ENCODE measurements around the gene INTS11.

The INTS11 gene

DNA sequence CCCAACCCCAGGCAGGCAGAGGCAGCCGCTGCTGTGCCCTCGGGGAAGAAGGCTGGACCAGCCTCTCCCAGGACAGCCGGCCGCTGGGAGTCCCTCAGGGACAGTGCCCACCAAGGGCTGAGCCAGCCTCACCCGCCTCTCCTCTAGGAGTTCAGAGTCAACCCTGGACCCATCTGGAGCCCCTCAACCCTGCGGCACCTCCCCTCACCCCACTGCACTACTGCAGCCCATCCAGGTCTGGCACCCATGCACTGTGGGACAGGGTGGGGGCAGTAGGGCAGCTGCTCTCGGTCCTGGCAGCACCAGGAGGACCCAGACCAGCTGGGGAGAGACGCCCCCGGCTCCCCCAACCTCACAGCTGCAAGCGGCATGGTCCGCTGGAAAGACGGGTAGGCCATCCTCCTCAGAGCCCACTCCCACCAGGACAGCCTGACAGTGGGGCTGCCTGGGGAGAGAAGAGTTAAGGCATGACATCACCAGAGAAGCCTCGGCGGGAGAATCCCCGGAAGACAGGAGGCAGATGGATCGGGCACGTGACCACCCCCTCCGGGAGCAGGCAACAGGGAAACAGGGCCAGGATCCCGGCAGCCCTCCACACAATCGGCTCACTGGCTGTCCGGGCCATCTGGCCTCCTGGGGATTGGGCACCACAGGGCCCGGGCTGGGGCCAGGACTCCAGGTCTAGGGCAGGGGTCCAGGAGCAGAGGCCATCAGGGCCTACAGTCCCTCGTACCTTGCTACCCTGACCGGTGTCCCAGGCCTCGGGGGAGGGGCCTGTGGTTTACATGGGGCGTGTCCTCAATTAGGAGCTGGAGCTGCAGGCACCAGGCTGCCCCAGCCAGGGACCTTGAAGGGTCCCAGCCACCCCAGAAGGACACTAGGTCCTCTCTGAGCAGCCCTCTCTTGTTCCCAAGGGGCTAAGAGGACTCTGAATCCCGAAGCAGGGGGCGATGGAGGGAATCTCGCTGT lies 19.8 kb downstream of the INTS11 start:
- TF ChIP-seq TOX (CRISPR knock-in tag; IDR thresholded peaks at IDR 0.05; ENCODE audit: borderline replicate concordance) (no peak), ESRRG (CRISPR knock-in tag; IDR thresholded peaks at IDR 0.05) (no peak), ZFP3 (CRISPR knock-in tag; IDR thresholded peaks at IDR 0.05) (no peak), ZFP30 (CRISPR knock-in tag; IDR thresholded peaks at IDR 0.05) (no peak; the same call in 1 of the 2 replicates), ZNF565 (CRISPR knock-in tag; conservative IDR thresholded peaks at IDR 0.05; ENCODE audit: low read depth) (no peak), RARB (CRISPR knock-in tag; IDR thresholded peaks at IDR 0.05) (no peak), TSHZ2 (CRISPR knock-in tag; IDR thresholded peaks at IDR 0.05) (peak; percentile 78; the same call in 1 of the 2 replicates), TCF4 (CRISPR knock-in tag; IDR thresholded peaks at IDR 0.05; ENCODE audit: borderline replicate concordance) (peak; percentile 23; the same call in 1 of the 2 replicates), BACH2 (CRISPR knock-in tag; IDR thresholded peaks at IDR 0.05; ENCODE audit: borderline replicate concordance) (no peak), PPARA (CRISPR knock-in tag; IDR thresholded peaks at IDR 0.05; ENCODE audit: borderline replicate concordance) (peak; percentile 17; the same call in 1 of the 2 replicates), GLIS3 (CRISPR knock-in tag; IDR thresholded peaks at IDR 0.05) (no peak), ISL1 (CRISPR knock-in tag; IDR thresholded peaks at IDR 0.05) (no peak), ARNTL (CRISPR knock-in tag; IDR thresholded peaks at IDR 0.05; ENCODE audit: borderline replicate concordance, low read depth) (0 out of 2 replicates have a peak, but pooled peaks have one; percentile 56), ZNF8 (CRISPR knock-in tag; IDR thresholded peaks at IDR 0.05) (0 out of 2 replicates have a peak, but pooled peaks have one; percentile 17), CREB5 (CRISPR knock-in tag; IDR thresholded peaks at IDR 0.05; ENCODE audit: low read depth) (peak; percentile 75; the same call in 1 of the 2 replicates), ZNF70 (CRISPR knock-in tag; IDR thresholded peaks at IDR 0.05) (no peak), SNAI2 (CRISPR knock-in tag; IDR thresholded peaks at IDR 0.05) (no peak), CSDC2 (CRISPR knock-in tag; IDR thresholded peaks at IDR 0.05) (0 out of 2 replicates have a peak, but pooled peaks have one; percentile 71), ZC3H10 (CRISPR knock-in tag; IDR thresholded peaks at IDR 0.05) (no peak), OSR1 (CRISPR knock-in tag; IDR thresholded peaks at IDR 0.05) (no peak)
- TF ChIP-seq, protein P1, sequence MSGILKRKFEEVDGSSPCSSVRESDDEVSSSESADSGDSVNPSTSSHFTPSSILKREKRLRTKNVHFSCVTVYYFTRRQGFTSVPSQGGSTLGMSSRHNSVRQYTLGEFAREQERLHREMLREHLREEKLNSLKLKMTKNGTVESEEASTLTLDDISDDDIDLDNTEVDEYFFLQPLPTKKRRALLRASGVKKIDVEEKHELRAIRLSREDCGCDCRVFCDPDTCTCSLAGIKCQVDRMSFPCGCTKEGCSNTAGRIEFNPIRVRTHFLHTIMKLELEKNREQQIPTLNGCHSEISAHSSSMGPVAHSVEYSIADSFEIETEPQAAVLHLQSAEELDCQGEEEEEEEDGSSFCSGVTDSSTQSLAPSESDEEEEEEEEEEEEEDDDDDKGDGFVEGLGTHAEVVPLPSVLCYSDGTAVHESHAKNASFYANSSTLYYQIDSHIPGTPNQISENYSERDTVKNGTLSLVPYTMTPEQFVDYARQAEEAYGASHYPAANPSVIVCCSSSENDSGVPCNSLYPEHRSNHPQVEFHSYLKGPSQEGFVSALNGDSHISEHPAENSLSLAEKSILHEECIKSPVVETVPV (CRISPR knock-in tag; IDR thresholded peaks at IDR 0.05) = no peak
- TF ChIP-seq, protein P2, sequence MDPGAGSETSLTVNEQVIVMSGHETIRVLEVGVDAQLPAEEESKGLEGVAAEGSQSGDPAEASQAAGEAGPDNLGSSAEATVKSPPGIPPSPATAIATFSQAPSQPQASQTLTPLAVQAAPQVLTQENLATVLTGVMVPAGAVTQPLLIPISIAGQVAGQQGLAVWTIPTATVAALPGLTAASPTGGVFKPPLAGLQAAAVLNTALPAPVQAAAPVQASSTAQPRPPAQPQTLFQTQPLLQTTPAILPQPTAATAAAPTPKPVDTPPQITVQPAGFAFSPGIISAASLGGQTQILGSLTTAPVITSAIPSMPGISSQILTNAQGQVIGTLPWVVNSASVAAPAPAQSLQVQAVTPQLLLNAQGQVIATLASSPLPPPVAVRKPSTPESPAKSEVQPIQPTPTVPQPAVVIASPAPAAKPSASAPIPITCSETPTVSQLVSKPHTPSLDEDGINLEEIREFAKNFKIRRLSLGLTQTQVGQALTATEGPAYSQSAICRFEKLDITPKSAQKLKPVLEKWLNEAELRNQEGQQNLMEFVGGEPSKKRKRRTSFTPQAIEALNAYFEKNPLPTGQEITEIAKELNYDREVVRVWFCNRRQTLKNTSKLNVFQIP (CRISPR knock-in tag; IDR thresholded peaks at IDR 0.05; ENCODE audit: borderline replicate concordance, low read depth) = no peak
- peak; percentile 50 for ATAC-seq

DNA sequence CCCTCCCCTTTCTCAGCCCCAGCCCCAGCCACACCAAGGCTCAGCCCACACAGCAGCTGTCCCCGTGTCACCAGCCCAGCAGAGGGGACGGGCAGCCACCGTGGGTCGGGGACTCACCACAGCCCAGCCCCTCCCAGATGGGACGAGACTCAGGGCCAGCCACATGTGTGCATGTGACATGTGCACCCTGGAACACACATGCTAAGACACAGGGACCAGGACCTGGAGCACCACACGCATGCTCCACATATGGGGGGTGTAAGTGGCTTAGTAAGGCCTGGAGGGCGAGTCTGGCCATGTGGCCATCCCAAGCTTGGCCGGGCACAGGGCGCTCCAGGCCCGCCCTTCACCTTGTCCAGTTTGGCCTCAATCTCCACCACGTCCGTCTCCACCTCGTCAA lies 20.7 kb downstream of the INTS11 start:
- ATAC-seq = no peak
- TF ChIP-seq ZC3H10 (CRISPR knock-in tag; IDR thresholded peaks at IDR 0.05) = no peak
- TF ChIP-seq ARNTL (CRISPR knock-in tag; IDR thresholded peaks at IDR 0.05; ENCODE audit: borderline replicate concordance, low read depth) = no peak
- TF ChIP-seq PPARA (CRISPR knock-in tag; IDR thresholded peaks at IDR 0.05; ENCODE audit: borderline replicate concordance) = no peak
- TF ChIP-seq TCF4 (CRISPR knock-in tag; IDR thresholded peaks at IDR 0.05; ENCODE audit: borderline replicate concordance) = no peak
- TF ChIP-seq BACH2 (CRISPR knock-in tag; IDR thresholded peaks at IDR 0.05; ENCODE audit: borderline replicate concordance) = no peak
- TF ChIP-seq, protein P2 (CRISPR knock-in tag; IDR thresholded peaks at IDR 0.05; ENCODE audit: borderline replicate concordance, low read depth) = no peak
- TF ChIP-seq OSR1 (CRISPR knock-in tag; IDR thresholded peaks at IDR 0.05) = no peak
- TF ChIP-seq CSDC2 (CRISPR knock-in tag; IDR thresholded peaks at IDR 0.05) = no peak
- TF ChIP-seq GLIS3 (CRISPR knock-in tag; IDR thresholded peaks at IDR 0.05) = no peak
- TF ChIP-seq ZNF8 (CRISPR knock-in tag; IDR thresholded peaks at IDR 0.05) = no peak
- TF ChIP-seq, protein P3, sequence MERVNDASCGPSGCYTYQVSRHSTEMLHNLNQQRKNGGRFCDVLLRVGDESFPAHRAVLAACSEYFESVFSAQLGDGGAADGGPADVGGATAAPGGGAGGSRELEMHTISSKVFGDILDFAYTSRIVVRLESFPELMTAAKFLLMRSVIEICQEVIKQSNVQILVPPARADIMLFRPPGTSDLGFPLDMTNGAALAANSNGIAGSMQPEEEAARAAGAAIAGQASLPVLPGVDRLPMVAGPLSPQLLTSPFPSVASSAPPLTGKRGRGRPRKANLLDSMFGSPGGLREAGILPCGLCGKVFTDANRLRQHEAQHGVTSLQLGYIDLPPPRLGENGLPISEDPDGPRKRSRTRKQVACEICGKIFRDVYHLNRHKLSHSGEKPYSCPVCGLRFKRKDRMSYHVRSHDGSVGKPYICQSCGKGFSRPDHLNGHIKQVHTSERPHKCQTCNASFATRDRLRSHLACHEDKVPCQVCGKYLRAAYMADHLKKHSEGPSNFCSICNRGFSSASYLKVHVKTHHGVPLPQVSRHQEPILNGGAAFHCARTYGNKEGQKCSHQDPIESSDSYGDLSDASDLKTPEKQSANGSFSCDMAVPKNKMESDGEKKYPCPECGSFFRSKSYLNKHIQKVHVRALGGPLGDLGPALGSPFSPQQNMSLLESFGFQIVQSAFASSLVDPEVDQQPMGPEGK (CRISPR knock-in tag; IDR thresholded peaks at IDR 0.05; ENCODE audit: borderline replicate concordance) = no peak
- no peak for TF ChIP-seq SNAI2 (CRISPR knock-in tag; IDR thresholded peaks at IDR 0.05)
- TF ChIP-seq RARB (CRISPR knock-in tag; IDR thresholded peaks at IDR 0.05) = no peak
- no peak for TF ChIP-seq ZNF70 (CRISPR knock-in tag; IDR thresholded peaks at IDR 0.05)
- no peak for TF ChIP-seq TSHZ2 (CRISPR knock-in tag; IDR thresholded peaks at IDR 0.05)
- TF ChIP-seq ISL1 (CRISPR knock-in tag; IDR thresholded peaks at IDR 0.05) = no peak
